COLO668 (cell line): ENCODE results near the gene ZNF778.

ENCODE experiments used
- DNase-seq: peaks from one replicate; lab custom pipeline; 2025; ENCODE audit not compliant: unreplicated experiment; lab: John Stamatoyannopoulos, UW

ZNF778 gene

GRCh38 chr16:89273741-89274472 is 56.4 kb downstream of the ZNF778 start:
- DNase-seq: no peak

- no peak for DNase-seq
Measured at GRCh38 chr16:89274561-89275283, 57.2 kb downstream of the ZNF778 start.

- DNase-seq: no peak
Measured at GRCh38 chr16:89275284-89275584, 57.7 kb downstream of the ZNF778 start.

GRCh38 chr16:89275837-89276720 is 58.6 kb downstream of the ZNF778 start:
- DNase-seq: no peak

- DNase-seq: no peak
Measured at GRCh38 chr16:89277049-89277448, 59.5 kb downstream of the ZNF778 start.

GRCh38 chr16:89277641-89278341 is 60.3 kb downstream of the ZNF778 start:
- no peak for DNase-seq

- DNase-seq: no peak
Measured at GRCh38 chr16:89278441-89279240, 61.1 kb downstream of the ZNF778 start.

GRCh38 chr16:89279666-89280481 is 62.4 kb downstream of the ZNF778 start:
- DNase-seq: no peak

GRCh38 chr16:89280546-89281188 is 63.2 kb downstream of the ZNF778 start:
- no peak for DNase-seq

GRCh38 chr16:89281189-89281577 is 63.7 kb downstream of the ZNF778 start:
- no peak for DNase-seq

- DNase-seq: no peak
Measured at GRCh38 chr16:89281829-89282228, 64.3 kb downstream of the ZNF778 start.

GRCh38 chr16:89282523-89282922 is 65.0 kb downstream of the ZNF778 start:
- no peak for DNase-seq

GRCh38 chr16:89283449-89283848 is 65.9 kb downstream of the ZNF778 start:
- no peak for DNase-seq

GRCh38 chr16:89285381-89285780 is 67.9 kb downstream of the ZNF778 start:
- no peak for DNase-seq

GRCh38 chr16:89286096-89286495 is 68.6 kb downstream of the ZNF778 start:
- DNase-seq: no peak
